ENCODE measurements around the gene CHIC2. TPM values are rescaled to one million over a fixed set of nuclear protein-coding genes. Genes with fewer than 3 reads are reported as not detected.

CHIC2 gene
- total and polyA plus RNA-seq, 4 experiments from 2014 or later: 45.3 to 120 (median 49.6) TPM

DNA sequence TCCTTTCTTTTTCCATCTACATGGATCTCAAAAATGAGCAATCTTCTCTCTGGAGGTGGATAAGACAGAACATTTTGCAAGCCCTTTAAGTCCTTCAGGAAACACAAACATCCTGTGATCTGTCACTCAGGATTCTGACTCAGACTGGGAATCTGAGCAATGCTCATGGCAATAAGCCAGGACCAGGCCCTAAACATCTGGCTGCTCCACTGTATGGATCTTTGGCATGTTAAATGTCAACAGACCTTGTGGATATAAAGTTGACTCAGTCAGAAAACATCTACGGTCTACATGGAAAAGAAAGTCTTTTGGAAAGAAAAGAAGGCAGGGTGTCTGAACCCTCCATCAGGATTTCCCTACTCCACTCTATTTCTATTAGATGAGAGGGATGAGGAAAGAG, 17.8 kb upstream of the CHIC2 start:
- Mint-ChIP-seq H3K4me3 (no peak overlapping the region), H3K27ac (no peak overlapping the region), H3K4me1 (no peaks in the 10 kb centered on the region), H3K36me3 (no peaks in the 10 kb centered on the region), H3K9me3 (peaks cover 0 to 3% (median 0%) of the 10 kb centered on the region in 8 donors), H3K27me3 (peaks cover 12 to 19% of the 10 kb centered on the region in 2 donors)
- H3K27ac ChIP-seq (ENCODE audit: low read depth, low read length): no peak overlapping the region
- H3K4me1 ChIP-seq (ENCODE audit: insufficient read depth, low read length): no peaks in the 10 kb centered on the region
- CTCF ChIA-PET (ENCODE audit: partially characterized antibody): no interaction called here
- no peak overlapping the region for H3K4me3 ChIP-seq (ENCODE audit: low read length in 2 of 2)
- intact Hi-C loops (cut with micrococcal nuclease): no loop called here
- POLR2A ChIA-PET (ENCODE audit: partially characterized antibody): no interaction called here
- H3K9me3 ChIP-seq (ENCODE audit: control insufficient read depth in 1 of 2, low read length in 2 of 2): no peaks in the 10 kb centered on the region
- no peak for DNase-seq
- no peaks in the 10 kb centered on the region for H3K36me3 ChIP-seq (ENCODE audit: insufficient read depth, low read length)
- no peaks in the 10 kb centered on the region for H3K27me3 ChIP-seq (ENCODE audit: insufficient read depth, low read length)

DNA sequence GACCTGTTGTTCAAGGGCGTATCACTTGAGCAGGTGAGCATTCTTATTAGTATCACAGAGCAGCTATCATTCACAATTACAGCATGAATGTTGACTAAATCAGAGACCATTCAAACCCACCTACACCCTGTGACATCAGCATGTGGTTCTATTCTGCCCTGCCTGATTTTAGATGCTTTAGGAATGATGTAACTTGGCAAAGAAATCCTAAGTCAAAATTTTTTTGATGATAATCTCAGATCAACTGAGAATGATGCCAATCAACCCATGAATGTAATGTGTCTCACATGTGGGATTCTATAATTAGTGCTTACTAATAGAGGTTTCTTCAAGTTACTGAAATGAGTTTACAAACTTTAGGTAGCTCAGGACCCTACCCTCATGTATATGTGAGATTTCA, 13.4 kb upstream of the CHIC2 start:
- CTCF ChIA-PET (ENCODE audit: partially characterized antibody): no interaction called here

DNA sequence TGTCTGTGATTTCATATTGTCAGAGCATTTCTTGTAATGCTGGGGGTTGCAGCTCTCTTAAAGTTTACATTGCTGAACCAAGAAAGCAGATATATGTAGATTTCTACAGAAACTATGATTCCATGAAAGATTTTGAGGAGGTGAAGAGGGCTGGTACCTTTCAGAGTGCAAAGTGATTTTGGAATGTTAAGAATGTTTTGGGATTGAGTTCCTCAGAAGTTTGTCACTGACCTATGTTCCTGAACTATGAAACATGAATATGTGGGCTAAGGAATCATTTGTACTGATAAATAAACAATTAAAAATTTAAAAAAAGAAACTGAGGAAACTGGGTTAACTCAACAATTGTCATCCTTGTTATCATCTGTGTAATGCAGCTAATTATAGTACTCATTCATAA, 12.3 kb upstream of the CHIC2 start:
- no peak overlapping the region for H3K4me3 Mint-ChIP-seq
- no peaks in the 10 kb centered on the region for H3K27me3 ChIP-seq (ENCODE audit: insufficient read depth, low read length)
- no peaks in the 10 kb centered on the region for H3K36me3 Mint-ChIP-seq
- H3K27ac ChIP-seq (ENCODE audit: low read depth, low read length): no peak overlapping the region
- H3K4me3 ChIP-seq (ENCODE audit: low read length in 2 of 2): no peak overlapping the region
- H3K4me1 Mint-ChIP-seq: no peaks in the 10 kb centered on the region
- ChIA-PET POLR2A (ENCODE audit: partially characterized antibody) (no interaction called here), CTCF (ENCODE audit: partially characterized antibody) (no interaction called here)
- H3K9me3 ChIP-seq (ENCODE audit: control insufficient read depth in 1 of 2, low read length in 2 of 2): no peaks in the 10 kb centered on the region
- H3K27me3 Mint-ChIP-seq: peaks cover 13% of the 10 kb centered on the region in 2 donors
- H3K27ac Mint-ChIP-seq: no peak overlapping the region
- no peak for DNase-seq
- no peaks in the 10 kb centered on the region for H3K36me3 ChIP-seq (ENCODE audit: insufficient read depth, low read length)
- intact Hi-C loops (cut with micrococcal nuclease): no loop called here
- peaks cover 0 to 2% (median 0%) of the 10 kb centered on the region in 8 donors for H3K9me3 Mint-ChIP-seq
- H3K4me1 ChIP-seq (ENCODE audit: insufficient read depth, low read length): no peaks in the 10 kb centered on the region

More for the DNA sequence above, 13.4 kb upstream of the CHIC2 start:
- no peaks in the 10 kb centered on the region for H3K27me3 ChIP-seq (ENCODE audit: insufficient read depth, low read length)
- Mint-ChIP-seq H3K4me3 (no peak overlapping the region), H3K27me3 (peaks cover 11 to 13% of the 10 kb centered on the region in 2 donors), H3K36me3 (no peaks in the 10 kb centered on the region), H3K27ac (no peak overlapping the region), H3K4me1 (no peaks in the 10 kb centered on the region), H3K9me3 (peaks cover 0 to 2% (median 0%) of the 10 kb centered on the region in 8 donors)
- no peaks in the 10 kb centered on the region for H3K4me1 ChIP-seq (ENCODE audit: insufficient read depth, low read length)
- H3K36me3 ChIP-seq (ENCODE audit: insufficient read depth, low read length): no peaks in the 10 kb centered on the region
- no peak overlapping the region for H3K4me3 ChIP-seq (ENCODE audit: low read length in 2 of 2)
- H3K27ac ChIP-seq (ENCODE audit: low read depth, low read length): no peak overlapping the region
- DNase-seq: no peak
- POLR2A ChIA-PET (ENCODE audit: partially characterized antibody): no interaction called here
- H3K9me3 ChIP-seq (ENCODE audit: control insufficient read depth in 1 of 2, low read length in 2 of 2): no peaks in the 10 kb centered on the region
- intact Hi-C loops (cut with micrococcal nuclease): no loop called here

DNA sequence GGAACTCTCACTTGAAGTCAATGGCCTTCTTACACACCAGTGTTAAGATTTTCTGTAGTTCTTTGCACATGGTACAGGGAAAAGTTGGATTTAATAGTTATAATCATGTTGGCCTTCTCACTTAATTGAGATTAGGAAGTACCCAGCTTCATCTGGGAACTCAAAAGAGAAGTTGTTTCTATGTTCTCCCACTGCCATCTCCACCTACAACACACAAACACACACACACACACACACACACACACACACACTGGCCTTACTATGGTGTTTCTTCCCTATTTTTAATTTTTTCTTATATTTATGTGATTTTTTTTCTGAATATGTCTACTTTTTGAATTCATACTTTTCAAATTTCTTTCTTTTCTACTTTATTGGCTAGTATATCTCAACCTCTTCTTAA, 10.0 kb upstream of the CHIC2 start:
- no peaks in the 10 kb centered on the region for H3K4me1 ChIP-seq (ENCODE audit: insufficient read depth, low read length)
- Mint-ChIP-seq H3K4me3 (no peak overlapping the region), H3K9me3 (peaks cover 0 to 2% (median 0%) of the 10 kb centered on the region in 8 donors), H3K4me1 (no peaks in the 10 kb centered on the region), H3K27me3 (peaks cover 11% of the 10 kb centered on the region in 2 donors), H3K36me3 (no peaks in the 10 kb centered on the region), H3K27ac (no peak overlapping the region)
- ChIA-PET POLR2A (ENCODE audit: partially characterized antibody) (no interaction called here), CTCF (ENCODE audit: partially characterized antibody) (no interaction called here)
- intact Hi-C loops (cut with micrococcal nuclease): no loop called here
- no peaks in the 10 kb centered on the region for H3K9me3 ChIP-seq (ENCODE audit: control insufficient read depth in 1 of 2, low read length in 2 of 2)
- no peak overlapping the region for H3K27ac ChIP-seq (ENCODE audit: low read depth, low read length)
- no peak overlapping the region for H3K4me3 ChIP-seq (ENCODE audit: low read length in 2 of 2)
- H3K27me3 ChIP-seq (ENCODE audit: insufficient read depth, low read length): no peaks in the 10 kb centered on the region
- no peak for DNase-seq
- H3K36me3 ChIP-seq (ENCODE audit: insufficient read depth, low read length): no peaks in the 10 kb centered on the region

DNA sequence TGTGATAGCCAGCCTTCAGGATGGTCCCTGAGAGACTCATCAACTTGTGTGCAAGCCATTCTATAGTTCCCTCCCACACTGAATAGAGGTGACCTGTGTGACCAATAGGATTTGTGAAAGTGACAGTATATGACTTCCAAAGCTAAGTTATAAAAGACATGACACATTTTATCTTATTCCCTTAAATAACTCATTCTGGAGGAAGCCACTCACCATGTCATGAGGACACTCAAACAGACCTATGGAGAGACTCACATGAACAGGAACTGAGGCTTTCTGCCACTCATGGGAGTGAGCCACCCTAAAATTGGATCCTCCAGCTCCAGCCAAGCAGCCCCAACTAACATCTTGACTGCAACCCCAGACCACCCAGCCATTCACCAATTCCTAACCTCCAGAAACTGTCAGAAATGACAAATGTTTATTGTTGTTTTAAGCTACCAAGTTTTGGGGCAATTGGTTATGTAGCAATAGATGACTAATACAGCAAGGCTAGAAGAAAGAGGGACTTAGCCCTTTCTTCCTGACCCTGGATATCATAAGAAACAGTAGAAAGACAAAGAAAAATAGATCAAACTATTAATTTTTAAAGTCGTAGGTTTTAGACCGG, 9.0 kb upstream of the CHIC2 start:
- H3K4me3 Mint-ChIP-seq: no peak overlapping the region
- Histone ChIP-seq H3K27me3 (ENCODE audit: insufficient read depth, low read length) (no peaks in the 10 kb centered on the region), H3K36me3 (ENCODE audit: insufficient read depth, low read length) (no peaks in the 10 kb centered on the region), H3K9me3 (ENCODE audit: control insufficient read depth in 1 of 2, low read length in 2 of 2) (no peaks in the 10 kb centered on the region), H3K4me3 (ENCODE audit: low read length in 2 of 2) (no peak overlapping the region), H3K27ac (ENCODE audit: low read depth, low read length) (no peak overlapping the region), H3K4me1 (ENCODE audit: insufficient read depth, low read length) (no peaks in the 10 kb centered on the region)
- POLR2A ChIA-PET (ENCODE audit: partially characterized antibody): no interaction called here
- H3K4me1 Mint-ChIP-seq: no peaks in the 10 kb centered on the region
- H3K27ac Mint-ChIP-seq: no peak overlapping the region
- CTCF ChIA-PET (ENCODE audit: partially characterized antibody): no interaction called here
- H3K9me3 Mint-ChIP-seq: peaks cover 0 to 2% (median 0%) of the 10 kb centered on the region in 8 donors
- intact Hi-C loops (cut with micrococcal nuclease): no loop called here
- H3K27me3 Mint-ChIP-seq: peaks cover 9 to 11% of the 10 kb centered on the region in 2 donors
- no peak for DNase-seq
- H3K36me3 Mint-ChIP-seq: no peaks in the 10 kb centered on the region

DNA sequence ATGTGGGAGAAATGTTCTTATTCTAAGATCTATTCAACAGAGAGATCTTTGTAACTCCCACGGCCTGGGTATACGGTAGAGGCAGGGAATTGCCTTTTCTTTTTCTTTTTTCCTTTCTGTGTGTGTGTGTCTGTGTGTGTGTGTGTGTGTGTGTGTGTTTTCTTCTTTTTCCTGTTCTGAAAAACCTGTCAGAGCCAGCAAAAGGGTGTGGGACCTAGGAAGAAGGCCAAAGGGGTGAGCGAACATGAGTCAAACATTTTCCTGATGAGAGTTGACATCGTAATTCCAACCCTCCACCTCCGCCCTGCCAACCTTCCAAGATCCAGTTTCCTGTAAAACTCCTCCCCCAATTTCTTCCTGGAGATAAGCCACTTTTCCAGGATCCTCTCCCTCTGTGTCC, 2.8 kb upstream of the CHIC2 start:
- no peak for DNase-seq
- Histone ChIP-seq H3K9me3 (ENCODE audit: control insufficient read depth in 1 of 2, low read length in 2 of 2) (no peaks in the 10 kb centered on the region), H3K4me3 (ENCODE audit: low read length in 2 of 2) (no peak overlapping the region), H3K4me1 (ENCODE audit: insufficient read depth, low read length) (peaks cover 20% of the 10 kb centered on the region), H3K27me3 (ENCODE audit: insufficient read depth, low read length) (no peaks in the 10 kb centered on the region), H3K27ac (ENCODE audit: low read depth, low read length) (no peak overlapping the region), H3K36me3 (ENCODE audit: insufficient read depth, low read length) (no peaks in the 10 kb centered on the region)
- Mint-ChIP-seq H3K36me3 (peaks cover 0 to 15% of the 10 kb centered on the region in 2 donors), H3K4me1 (peaks cover 15 to 35% (median 21%) of the 10 kb centered on the region in 4 donors), H3K9me3 (no peaks in the 10 kb centered on the region), H3K27ac (peak overlapping the region in 1 of 7 donors; percentile 96), H3K27me3 (no peaks in the 10 kb centered on the region), H3K4me3 (peak overlapping the region in 1 of 8 donors; percentile 39)
- CTCF ChIA-PET (ENCODE audit: partially characterized antibody): interaction anchor here (1.2 kb wide), 1 partner anchor 18 kb away, joined by 3 read pairs; no protein-coding TSS in a partner anchor
- POLR2A ChIA-PET (ENCODE audit: partially characterized antibody): no interaction called here
- intact Hi-C loops (cut with micrococcal nuclease): no loop called here

DNA sequence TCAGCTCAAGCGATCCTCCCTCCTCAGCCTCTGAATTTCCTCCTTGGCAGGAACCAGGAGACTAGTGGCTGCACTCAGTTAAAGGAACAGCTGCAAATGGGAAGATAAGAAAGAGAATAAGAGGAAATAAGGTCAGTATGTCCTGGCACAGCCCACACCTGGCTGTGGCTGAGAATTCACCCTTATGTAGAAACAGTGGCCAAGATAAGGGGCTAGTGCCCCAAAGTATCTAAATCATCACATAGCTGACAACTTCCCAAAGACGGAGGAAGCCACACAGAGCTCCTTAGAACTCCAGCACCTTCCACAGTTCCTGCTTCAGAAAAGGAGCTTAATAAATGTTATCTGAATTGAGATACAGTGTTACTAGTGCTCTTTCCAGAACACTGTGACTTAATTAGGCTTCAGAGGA, 2.3 kb upstream of the CHIC2 start:
- Histone ChIP-seq H3K27ac (ENCODE audit: low read depth, low read length) (no peak overlapping the region), H3K4me3 (ENCODE audit: low read length in 2 of 2) (no peak overlapping the region), H3K9me3 (ENCODE audit: control insufficient read depth in 1 of 2, low read length in 2 of 2) (no peaks in the 10 kb centered on the region), H3K36me3 (ENCODE audit: insufficient read depth, low read length) (no peaks in the 10 kb centered on the region), H3K27me3 (ENCODE audit: insufficient read depth, low read length) (no peaks in the 10 kb centered on the region), H3K4me1 (ENCODE audit: insufficient read depth, low read length) (peaks cover 25% of the 10 kb centered on the region)
- Mint-ChIP-seq H3K27me3 (no peaks in the 10 kb centered on the region), H3K9me3 (no peaks in the 10 kb centered on the region), H3K4me3 (no peak overlapping the region), H3K4me1 (peaks cover 19 to 40% (median 25%) of the 10 kb centered on the region in 4 donors), H3K27ac (peak overlapping the region in 4 of 7 donors; percentile 3 to 96 (median 43)), H3K36me3 (peaks cover 0 to 18% of the 10 kb centered on the region in 2 donors)
- ChIA-PET CTCF (ENCODE audit: partially characterized antibody) (interaction anchor here (1.2 kb wide), 1 partner anchor 18 kb away, joined by 3 read pairs; no protein-coding TSS in a partner anchor), POLR2A (ENCODE audit: partially characterized antibody) (no interaction called here)
- no peak for DNase-seq
- intact Hi-C loops (cut with micrococcal nuclease): no loop called here

Data from CD4-positive, alpha-beta memory T cell (primary cell).